GM13977 (cell line): ENCODE results near the gene NAA60.

Source experiments
- DNase-seq: peaks from one replicate; pipeline ENCODE4 v3.0.0; 2012; ENCODE audit warnings: low spot score
- CTCF ChIP-seq: IDR thresholded peaks from 2 replicates; pipeline ENCODE4 v1.5.1; 2012; ENCODE audit warnings: mild to moderate bottlenecking, control low read depth; ENCODE audit not compliant: insufficient read depth; ENCODE audit errors: extremely low read depth, missing control alignments
- in situ Hi-C: fragments of 300-500 bp; cut with MboI; formaldehyde crosslinking; loops from one replicate; pipeline ENCODE4 v1.12.0; 2022; ENCODE audit warnings: low sequenced_read_pairs, low pct_unique_long_range_greater_than_20kb, mixed read lengths, inconsistent platforms; ENCODE audit not compliant: unreplicated experiment

The NAA60 gene

GRCh38 chr16:3515897-3516296 lies 72.4 kb downstream of the NAA60 start:
- in situ Hi-C loops = no loop called here
- no peak for TF ChIP-seq CTCF
- no peak for DNase-seq

- in situ Hi-C loops = no loop called here
- DNase-seq = no peak
These were observed 75.0 kb downstream of the NAA60 start for GRCh38 chr16:3518292-3518985.

GRCh38 chr16:3518986-3519348 lies 75.5 kb downstream of the NAA60 start:
- TF ChIP-seq CTCF = no peak
- in situ Hi-C loops = no loop called here
- no peak for DNase-seq

More at GRCh38 chr16:3518292-3518985, 75.0 kb downstream of the NAA60 start:
- no peak for TF ChIP-seq CTCF

- no peak for DNase-seq
- TF ChIP-seq CTCF = no peak
- in situ Hi-C loops = no loop called here
These were observed 76.1 kb downstream of the NAA60 start for GRCh38 chr16:3519581-3519980.

- no peak for TF ChIP-seq CTCF
- no peak for DNase-seq
- in situ Hi-C loops = no loop called here
These were observed 76.9 kb downstream of the NAA60 start for GRCh38 chr16:3520413-3520812.

- no peak for TF ChIP-seq CTCF
- in situ Hi-C loops = no loop called here
- DNase-seq = no peak
These were observed 77.4 kb downstream of the NAA60 start for GRCh38 chr16:3520841-3521240.

GRCh38 chr16:3523281-3523680 lies 79.8 kb downstream of the NAA60 start:
- DNase-seq = no peak
- in situ Hi-C loops = no loop called here
- TF ChIP-seq CTCF = no peak
